T-helper 22 cell (primary cell): ENCODE measurements around the gene TIMM13.

Experiments
- DNase-seq: peaks from one replicate; pipeline ENCODE4 v3.0.0-alpha.2; 2020; ENCODE audit warnings: low read depth

Gene TIMM13

DNA sequence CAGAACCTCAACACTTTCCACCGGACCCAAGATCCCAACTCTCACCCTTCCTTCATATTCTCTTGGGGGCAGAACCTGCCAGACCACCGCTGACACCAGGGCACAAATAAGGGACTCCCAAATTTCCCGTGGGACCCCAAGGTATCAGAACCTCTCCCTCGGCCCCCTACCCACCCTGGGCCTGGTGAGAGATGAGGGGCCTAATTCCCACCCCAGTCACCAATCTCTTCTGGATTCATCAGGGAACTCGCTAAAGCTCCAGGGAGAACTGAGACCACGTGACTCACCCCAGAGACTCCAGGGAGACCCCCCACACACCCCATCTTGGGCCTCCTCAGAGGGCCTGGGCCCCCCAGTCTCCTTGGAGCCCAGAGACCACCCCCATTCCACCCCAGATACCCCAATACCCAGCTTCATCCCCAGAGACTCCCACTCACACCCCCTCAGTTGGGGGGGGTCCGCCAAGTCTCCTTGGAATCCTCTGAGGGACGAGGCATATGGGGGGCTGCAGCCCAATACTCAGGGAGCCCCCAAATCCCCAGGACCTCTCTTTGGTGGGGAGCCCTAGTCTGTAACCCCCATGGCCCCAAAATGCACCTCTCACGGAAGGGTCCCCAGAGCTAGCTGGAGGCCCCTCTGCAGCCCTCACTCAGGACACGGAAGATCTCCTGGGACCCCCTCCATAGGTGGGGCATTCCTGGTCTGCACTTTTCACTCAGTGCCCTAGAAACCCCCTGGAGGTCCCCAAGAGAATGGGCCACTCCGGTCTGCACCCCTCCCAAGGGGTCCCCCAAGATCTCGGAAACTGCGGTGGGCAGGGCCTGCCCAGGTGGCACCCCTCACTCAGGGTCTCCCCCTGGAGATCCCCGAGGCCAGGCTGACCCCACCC lies 27.8 kb upstream of the TIMM13 start:
- DNase-seq = no peak

DNA sequence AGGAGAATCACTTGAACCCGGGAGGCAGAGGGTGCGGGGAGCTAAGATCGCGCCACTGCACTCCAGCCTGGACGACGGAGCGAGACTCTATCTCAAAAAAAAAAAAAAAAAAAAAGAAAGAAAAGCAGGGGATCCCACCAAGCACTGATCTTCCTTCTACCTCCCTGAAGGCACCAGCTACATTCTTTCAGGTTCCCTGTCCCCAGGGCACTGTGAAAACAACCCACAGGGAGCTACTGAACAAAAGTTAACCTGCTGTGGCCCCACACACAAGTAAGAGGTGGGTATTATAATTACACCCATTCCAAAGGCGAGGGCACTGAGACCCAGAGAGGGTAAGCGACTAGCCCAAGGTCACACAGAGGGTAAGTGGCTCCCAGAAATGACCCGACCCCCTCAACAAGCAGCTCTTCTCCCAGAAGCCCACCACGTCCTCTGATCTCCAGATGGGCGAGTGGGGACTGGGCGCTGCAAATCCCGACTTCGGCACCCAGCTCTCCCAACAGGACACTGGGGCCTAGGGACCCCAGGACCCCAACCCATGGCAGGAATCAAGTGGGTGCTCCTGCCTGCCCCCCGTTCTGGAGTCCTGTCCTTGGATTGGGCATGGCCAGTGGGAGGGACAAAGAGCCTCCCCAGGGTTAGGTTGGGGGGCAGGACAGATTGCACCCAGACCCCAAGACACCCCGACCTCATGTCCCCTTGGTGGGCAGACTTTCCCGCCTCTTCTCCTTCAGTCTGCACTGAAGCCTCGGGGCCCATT lies 27.0 kb upstream of the TIMM13 start:
- no peak for DNase-seq

DNA sequence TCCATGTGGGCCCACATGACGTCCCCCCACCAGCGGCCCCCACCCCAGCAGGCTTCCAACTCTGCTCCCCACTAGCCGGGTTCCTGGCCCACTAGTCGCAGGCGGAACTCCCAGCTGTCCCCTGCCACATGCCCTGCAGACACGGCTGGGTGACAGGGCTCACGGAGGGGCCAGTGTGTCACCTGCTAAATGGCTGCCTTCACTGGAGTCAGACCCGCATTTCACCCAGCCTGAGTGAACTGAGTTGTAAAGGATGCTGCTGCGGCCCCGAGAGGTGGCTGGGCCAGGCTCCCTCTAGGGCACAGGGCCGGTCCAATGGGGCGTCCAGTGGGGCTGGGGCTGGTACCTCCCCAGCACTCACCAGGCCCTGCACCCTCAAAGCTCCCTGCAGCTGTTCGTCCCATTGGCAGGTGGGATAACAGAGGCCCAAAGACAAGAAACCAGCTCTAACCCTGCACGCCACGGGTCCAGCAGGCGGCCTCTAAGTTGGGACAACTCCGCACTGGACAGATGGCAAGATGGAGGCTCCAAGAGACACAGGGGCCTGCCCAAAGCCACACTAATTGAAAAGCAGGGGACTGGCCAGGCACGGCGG lies 26.1 kb upstream of the TIMM13 start:
- DNase-seq = no peak

DNA sequence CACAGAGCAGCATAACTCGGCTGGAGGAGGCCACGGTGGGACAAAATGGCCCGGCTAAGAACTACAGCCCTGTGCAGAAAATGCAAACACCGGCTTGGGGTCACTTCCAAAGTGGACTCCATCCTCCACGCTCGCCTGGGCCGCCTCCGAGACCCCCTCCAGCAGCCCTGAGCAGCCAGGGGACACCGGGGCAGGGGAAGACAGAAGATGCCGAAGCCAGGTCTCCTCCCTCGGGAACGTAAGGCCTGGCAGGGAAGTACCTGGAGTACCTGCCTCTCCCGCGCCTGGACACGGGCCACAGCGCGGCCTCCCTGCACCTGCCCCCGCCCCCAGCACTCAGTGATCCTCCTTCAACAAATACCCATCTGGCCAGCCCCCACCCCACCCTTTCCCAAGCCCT lies 24.4 kb upstream of the TIMM13 start:
- no peak for DNase-seq

DNA sequence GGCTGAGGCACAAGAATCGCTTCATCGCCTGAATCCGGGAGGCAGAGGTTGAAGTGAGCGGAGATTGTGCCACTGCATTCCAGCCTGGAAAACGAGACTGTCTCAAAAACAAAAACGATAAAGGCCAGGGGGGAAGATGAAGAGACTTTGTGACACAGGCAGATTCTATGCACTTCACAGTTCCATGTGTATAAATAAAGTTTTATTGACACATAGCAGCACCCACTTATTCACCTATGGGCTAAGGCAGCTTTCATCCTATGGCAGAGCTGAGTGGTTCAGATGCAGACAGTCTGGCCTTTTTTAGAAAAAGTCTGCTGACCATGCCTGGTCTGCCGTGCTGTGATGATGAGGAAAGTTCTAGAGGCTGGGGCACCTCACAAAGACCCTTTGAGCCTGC lies 23.8 kb upstream of the TIMM13 start:
- no peak for DNase-seq

DNA sequence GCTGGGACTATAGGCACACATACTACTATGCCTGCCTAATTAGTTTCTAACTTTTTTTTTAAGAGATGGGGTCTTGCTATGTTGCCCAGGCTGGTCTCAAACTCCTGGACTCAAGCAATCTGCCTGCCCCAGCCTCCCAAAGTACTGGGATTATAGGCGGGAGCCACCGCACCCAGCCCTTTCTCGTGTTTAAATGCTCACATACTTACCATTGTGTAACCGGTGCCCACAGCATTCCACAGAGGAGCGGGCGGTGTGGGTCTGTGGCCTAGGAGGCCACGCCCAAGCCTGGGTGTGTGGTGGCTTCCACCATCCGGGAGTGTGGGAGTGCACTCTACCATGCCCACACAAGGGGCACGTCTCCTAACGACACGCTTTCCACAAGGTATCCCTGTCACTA lies 21.6 kb upstream of the TIMM13 start:
- DNase-seq = no peak

DNA sequence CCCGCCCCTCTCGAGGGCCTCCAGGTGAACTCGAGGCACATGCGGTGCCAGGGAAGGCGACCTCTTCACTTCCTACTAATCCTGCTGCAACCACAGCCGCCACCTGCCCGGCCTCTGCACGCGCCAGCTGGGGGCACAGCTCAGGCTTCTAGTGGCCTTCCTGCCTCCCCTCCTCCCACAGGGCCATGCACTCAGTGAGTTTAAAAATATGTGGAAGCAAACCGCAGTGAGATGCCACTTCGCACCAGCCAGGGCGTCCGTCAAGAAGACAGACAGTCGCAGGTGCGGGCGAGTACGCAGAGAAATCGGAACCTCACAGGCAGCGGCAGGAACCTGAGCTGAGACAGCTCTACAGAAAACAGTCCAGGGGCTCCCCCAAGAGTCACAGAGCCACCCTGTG lies 19.0 kb upstream of the TIMM13 start:
- no peak for DNase-seq

DNA sequence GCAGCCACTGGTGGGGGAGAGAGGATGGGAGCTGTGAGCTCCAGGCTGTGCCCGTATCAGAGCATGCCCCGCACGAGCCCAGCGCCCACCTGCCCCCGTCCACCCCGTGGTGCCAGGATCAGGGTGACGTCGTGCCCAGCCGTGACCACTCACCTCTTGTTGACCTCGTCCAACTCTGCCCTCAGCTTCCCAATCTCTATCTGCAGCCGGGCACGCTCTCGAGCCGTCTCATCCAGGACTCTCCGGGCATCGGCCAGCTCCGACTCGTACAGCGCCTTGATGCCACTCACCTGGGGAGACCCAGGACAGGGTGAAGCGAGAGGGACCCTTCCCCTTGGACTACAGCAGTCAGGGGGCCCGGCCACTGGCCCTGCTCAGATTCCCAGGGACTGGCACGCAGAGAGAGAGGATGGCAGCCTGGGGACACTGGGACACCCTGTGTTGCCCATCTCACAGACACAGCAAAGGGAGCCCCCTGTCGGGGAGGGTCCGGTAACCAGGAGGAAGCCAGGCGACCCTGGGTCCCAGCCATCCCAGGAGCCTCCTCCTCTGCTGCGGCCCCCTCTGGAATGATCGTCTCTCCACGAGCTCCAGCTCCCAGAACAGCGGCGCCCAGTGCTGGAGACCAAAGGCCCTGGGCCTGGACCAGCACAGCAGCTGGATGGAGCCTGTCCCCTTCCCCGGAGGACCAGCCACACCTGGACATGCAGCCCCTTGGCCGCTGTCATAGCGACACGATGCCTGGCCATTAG lies 17.0 kb upstream of the TIMM13 start:
- DNase-seq = no peak

DNA sequence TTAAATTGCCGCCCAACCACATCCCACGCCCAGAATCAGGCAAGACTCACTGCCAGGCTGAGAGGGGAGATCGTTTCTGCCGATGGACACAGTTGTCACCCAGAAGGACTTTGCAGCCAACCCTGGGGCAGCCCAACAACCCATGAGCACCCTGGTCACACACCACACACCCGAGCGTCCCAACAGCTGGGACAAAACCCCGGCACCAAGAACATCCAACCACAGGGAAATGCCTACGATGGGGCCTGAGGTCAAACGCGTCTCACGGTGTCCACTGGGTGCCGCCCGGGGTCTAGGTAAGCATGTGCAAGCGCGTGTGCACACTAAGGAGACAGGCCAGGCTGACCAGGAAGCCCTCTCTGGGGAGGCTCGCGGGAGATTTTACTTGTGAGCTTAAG lies 16.4 kb upstream of the TIMM13 start:
- DNase-seq = no peak

DNA sequence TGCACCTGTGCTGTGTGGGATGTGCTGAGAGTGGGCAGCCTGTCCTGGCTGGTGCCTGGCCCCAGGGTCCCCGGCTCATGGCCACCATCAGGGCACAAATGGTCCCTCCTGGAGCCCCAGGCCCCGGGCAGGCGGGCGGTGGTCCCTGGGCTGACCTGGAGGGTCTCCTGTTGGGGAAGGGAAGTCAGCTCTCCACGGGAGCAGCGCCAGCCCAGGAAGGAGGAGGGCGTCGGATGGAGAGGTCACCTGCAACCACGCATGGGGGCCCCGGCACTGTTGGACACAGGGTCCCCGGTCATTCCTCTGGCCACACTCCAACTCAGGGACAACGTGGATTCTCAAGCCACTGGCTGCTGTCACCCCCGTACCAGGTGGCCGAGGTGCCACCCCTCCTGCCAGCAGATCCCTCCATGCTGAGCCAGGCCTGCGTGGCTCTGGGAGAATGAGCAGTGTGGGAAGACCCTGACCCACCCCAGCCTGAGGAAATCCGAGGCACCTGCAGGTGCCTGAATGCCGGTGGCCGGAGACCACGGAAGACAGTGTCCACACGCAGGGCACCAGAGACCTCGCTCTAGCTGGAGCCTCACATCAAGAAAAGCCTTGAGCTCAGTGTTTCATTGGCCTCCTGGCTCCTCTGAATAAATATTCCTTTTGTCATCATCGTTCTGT lies 15.9 kb upstream of the TIMM13 start:
- DNase-seq = no peak

DNA sequence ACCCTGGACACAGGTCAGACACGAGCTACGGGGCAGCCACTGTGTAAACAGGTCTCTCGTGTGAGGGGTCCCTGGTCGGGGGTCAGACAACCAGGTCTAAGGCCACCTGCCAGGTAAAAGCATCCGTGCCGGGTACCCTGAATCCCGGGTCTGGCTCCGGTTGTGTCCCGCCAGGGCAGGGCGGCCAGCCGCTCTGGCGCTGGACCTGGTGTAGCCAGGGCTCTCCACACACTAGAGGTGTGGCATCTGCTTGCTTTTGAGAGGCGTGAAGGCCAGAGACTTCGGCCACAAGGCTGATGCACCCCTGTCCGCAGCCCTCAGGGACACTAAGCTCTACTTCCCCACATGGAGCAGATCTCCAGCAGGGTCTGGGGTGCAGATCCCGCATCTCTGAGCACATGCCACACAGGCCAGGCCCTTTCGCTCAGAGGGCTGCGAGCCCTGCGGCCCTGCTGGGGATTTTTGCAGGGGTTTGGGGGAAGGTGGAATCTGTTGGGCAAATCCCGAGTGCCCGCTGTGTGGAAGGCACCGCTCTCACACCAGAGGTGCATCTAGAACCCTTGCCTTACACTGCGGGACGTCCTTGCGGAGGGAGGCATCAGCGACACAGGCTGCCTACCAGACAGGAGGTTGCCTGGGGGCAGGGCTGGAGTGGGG lies 13.8 kb upstream of the TIMM13 start:
- DNase-seq = no peak

DNA sequence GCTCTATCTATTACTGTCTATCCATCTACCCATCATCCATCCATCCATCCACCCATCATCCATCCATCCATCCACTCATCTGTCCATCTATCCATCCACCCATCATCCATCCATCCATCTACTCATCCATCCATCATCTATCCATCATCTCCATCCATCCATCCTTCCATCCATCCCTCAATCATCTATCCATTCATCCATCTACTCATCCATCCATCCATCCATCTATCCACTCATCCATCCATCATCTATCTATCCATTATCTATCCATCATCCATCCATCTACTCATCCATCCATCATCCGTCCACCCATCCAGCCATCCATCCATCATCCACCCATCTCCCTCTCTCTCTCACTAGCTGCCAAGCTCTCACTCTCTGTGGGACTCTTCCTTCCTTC lies 13.1 kb upstream of the TIMM13 start:
- DNase-seq = no peak

DNA sequence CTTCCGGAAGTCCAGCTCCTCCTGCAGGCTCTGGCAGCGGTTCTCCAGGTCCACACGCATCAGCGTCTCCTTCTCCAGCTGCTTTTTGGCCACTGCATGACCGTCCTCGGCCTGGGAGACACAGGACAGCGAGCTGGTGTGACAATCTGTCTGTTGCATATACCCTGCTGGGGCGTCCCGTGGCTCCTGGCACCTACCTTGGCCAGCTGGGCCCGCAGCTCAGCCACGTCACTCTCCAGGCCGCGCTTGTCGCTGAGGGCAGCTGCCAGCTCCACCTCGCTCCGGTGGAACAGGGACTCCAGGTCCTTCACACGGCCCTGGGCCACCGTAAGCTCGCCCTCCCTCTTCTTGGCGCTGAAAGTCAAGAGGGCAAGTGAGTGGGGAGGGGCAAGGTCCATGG lies 10.8 kb upstream of the TIMM13 start:
- DNase-seq = no peak

DNA sequence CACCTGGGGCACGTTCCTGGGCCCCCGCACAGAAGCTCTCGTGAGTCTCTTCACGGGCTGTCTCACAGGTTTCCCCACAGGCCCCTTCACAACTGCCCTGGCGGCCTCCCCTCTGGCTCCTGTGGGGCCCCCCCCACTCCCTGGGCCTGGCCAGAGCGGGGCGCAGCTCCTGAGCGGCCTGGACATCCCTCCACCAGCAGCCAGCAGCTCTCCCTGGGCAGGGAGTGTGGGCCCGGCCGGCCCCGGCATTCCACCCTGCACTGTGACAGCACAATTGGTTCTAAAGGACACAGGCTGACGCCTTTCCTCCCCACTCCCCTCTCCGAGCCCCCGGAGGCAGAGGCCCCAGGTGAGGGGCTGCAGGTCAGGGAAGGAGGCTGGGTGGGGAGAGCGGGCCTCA lies 9.5 kb upstream of the TIMM13 start:
- DNase-seq = no peak

DNA sequence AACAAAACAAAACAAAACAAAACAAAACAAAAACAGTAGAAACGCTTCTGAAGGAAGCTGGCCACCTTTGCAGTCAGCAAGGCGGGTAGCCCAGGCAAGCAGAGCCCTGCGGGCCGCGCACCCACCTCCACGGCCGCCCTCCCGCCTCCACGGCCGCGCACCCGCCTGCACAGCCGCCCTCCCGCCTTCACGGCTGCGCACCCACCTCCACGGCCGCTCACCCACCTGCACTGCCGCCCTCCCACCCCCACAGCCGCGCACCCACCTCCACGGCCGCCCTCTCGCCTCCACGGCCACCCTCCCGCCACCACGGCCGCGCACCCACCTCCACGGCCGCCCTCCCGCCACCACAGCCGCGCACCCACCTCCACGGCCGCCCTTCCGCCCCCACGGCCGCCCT lies 9.0 kb upstream of the TIMM13 start:
- DNase-seq = no peak

DNA sequence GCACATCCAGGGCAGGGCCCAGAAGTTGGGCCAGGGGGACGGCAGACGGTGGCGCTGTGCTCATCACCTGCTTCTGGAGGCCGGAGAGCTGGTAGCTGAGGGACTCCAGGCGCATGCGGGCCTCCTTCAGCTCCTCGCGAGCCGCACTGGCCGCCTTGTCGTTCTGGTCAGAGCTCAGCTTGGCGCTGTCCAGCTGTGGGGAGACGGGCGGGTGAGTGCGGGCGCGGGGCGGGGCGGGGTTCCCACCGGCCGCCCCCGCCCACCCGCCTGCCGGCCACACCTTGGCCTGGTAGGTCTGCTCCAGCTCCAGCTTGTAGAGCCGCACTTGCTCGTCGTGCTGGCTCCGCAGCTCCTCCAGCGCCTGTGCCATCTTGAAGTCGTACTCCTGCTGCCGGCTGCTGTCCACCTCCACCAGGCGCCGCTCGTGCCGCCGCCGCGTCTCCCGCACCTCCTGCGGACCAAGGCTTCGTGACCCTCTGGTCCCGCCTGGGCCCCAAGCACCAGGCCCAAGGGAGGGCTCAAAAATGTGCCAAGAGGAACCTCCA lies 7.4 kb upstream of the TIMM13 start:
- no peak for DNase-seq

DNA sequence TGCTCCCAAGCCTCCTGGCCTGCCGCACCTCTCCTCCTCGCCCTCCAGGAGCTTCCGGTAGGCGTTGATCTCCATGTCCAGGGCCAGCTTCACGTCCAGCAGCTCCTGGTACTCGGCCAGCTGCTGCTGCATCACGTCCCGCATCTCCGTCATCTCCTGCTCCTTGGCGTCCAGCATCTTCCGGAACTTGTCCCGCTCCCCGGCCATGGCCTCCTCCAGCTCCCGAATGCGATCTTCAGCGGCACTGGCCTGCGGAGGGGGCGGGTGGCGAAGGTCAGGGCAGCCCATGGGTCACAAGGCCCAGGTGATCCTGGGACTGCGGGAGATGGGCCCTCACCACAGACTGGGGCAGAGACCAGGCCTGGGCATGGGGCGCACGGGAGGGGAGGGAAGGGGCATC lies 6.9 kb upstream of the TIMM13 start:
- DNase-seq = no peak

DNA sequence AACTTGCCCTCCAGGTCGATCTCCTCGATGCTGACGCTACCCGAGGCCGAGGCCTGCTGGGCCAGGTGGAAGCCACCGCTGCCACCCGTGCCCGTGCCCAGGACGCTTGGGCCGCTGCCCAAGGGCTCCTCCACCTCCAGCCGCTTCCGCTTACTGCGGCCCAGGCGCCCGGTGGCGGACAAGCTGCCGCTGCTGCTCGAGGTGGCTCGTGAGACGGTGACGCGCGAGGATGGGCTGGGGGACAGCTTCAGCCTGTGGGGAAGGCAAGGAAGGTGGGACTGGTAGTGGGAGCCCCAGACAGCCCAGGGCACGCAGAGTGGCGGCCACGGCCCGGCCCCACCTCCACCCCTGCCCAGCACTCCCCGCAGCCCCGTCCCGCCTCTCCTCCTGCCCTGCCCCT lies 6.5 kb upstream of the TIMM13 start:
- no peak for DNase-seq

DNA sequence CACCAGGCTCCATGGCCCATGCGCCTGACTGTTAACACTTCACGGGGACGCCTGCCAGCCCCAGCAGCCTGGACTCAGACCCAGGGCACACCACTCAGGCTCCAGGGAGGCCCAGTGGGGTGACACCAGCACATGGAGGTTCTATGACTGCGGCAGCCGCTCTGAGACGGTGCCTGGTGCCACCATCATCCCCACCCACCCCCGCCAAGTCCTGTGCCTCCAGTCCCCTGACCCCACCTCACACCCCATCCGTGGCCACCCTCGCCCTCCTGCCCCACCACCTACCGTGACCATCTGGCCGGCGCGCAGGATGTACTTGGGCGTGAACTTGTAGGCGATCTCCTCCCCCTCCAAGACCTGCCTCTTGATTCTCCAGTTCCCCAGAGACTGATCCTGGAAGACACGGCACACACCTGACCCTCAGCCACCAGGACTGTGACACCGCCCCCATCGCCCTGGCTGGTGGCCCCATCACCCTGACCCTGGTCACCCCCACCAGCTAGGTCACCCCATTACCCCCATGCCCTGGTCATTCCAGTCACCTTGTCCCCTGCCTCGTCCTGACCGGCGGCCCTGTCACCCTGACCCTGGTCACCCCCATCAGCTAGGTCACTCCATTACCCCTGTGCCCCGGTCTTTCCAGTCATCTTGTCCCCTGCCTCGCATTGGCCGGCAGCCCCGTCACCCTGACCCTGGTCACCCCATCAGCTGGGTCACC lies 4.9 kb upstream of the TIMM13 start:
- DNase-seq = no peak

DNA sequence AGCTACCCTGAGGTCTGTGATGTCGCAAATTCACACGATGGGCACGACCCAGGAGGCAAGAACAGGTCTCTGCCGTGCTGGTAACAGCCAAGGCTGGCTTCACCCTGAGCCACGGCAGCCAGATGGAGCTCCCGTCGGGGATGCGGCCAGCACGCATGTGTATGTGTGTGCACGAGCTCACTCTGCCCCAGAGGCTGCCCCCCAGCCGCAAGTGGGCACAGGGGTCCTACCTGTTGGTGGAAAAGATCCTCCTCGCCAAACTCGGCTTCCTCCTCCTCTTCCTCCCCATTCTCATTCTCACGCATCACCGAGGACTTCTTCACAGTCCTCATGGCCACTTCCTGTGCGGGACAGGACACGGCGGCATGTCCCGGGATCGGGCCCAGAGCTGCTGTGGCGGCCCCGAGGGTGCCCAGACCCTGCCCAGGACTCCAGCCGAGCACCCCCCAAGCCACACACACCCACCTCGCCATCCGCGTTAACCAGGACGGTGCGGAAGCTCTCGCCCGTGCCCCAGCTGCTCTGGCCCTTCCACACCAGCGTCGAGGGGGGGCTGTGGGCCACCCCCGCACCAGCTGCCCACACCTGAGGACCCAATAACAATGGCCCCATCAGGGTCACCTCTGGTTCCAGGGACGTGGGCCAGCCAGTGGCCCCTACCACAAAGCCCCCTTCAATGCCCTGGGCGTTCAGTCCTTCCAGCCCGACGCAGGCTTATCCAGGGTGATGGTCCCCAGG lies 4.1 kb upstream of the TIMM13 start:
- DNase-seq = no peak
